Colonic mucosa (tissue), 4 donors: ENCODE results near the gene CENPK. TPM values are rescaled to one million over a fixed set of nuclear protein-coding genes. Genes with fewer than 3 reads are reported as not detected.
"Not testable (repeated sequence)": the region's sequence is repeated elsewhere in the genome, so short reads cannot be mapped to it uniquely, and the experiment has no call there.

Source experiments
- DNase-seq: peaks from one replicate; pipeline ENCODE4 v3.0.0-alpha.2; 2020
- H3K27ac ChIP-seq: fragments of 200-600 bp; one replicate; pipeline ENCODE4 v1.8.0; 2021
- H3K27me3 ChIP-seq: fragments of 200-600 bp; one replicate; pipeline ENCODE4 v1.8.0; 2021
- H3K36me3 ChIP-seq: fragments of 200-600 bp; one replicate; pipeline ENCODE4 v1.8.0; 2021
- H3K4me1 ChIP-seq: fragments of 200-600 bp; one replicate; pipeline ENCODE4 v1.8.0; 2021; ENCODE audit warnings: mild to moderate bottlenecking
- H3K4me3 ChIP-seq: fragments of 200-600 bp; one replicate; pipeline ENCODE4 v1.8.0; 2021
- H3K9ac ChIP-seq, 2 donors: one replicate each; pipeline ENCODE4 v1.7.0; 2013; ENCODE audit warnings: control low read depth in 2 of 2, low read depth in 2 of 2, low read length in 2 of 2
- H3K9me3 ChIP-seq: fragments of 200-600 bp; one replicate; pipeline ENCODE4 v1.8.0; 2021
- intact Hi-C: fragments of 100-400 bp; cut with DNase I; formaldehyde crosslinking; loops from one replicate; pipeline ENCODE4 v1.14.1; 2022
- total RNA-seq, 2 donors: library from RNA; stranded (reverse); fragmentation: NEBNext Ultra II Directional in 1 of 2; extraction: Animal tissue kit (Norgen Biotek cat#: 25700) in 1 of 2; gene quantifications; one replicate each; pipeline ENCODE4 v1.2.1, GENCODE V29; 2021
- TF ChIP-seq, protein P1 (sequence below): fragments of 200-600 bp; IDR thresholded peaks from one replicate; pipeline ENCODE4 v1.8.0; 2022; ENCODE audit warnings: antibody characterized with exemption, mild to moderate bottlenecking
- donor health status: healthy.
- donor health status: DM: no; HTN: no; CAD: no.
- donor health status: DM: no; HTN: no; CAD: no.

Gene CENPK
- 10 to 100 TPM; 10.4 to 31.4 TPM for total RNA-seq

DNA sequence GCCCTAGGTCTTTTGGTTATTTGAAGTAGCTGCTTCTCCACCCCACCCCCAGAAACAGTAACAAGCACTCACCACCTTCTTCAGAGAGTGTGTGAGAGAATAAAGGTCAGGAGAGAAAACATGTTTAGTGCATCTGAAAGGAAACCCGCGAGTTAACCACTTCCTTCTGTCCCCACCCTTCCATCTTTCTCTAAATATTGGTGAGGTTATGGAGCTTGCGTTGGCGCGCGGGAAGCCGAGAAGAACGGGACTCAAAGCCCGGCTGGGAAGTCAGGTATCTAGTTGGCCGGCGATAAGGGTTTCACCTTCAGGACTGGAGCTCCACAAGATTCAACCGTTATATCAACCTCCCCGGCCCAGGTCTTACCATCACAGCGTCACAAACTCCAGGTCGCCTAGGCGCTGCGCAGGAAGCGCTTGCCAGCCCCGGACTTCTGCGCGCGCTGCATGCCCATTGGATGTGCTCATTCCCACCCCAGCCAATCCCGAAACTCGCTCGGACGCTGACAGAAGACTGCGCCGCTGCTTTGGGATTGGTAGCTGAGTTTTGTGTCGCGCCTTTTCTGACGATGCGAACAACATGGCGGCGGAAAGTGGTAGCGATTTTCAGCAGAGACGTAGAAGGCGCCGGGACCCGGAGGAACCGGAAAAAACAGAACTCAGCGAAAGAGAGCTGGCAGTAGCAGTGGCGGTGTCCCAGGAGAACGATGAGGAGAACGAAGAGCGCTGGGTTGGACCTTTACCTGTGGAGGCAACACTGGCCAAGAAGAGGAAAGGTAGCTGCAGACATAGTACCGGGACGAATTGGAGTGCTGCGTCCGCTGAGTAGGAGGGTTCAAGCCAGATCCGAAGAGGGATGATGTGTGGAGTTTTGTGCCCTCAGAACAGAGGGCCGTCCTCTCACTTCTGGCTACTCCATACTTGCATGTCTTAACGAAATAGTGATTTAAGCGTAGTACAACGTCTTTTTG lies at the start of gene CENPK, which contains the start of gene PPWD1:
TSS of gene CENPK (minus strand) at position 438 of the 971 bp plus-strand sequence. CDS start 8,261 bp downstream, outside the sequence.
TSS of gene PPWD1 (plus strand) at position 566 of the 971 bp plus-strand sequence. CDS start at position 581, 15 bp downstream.
- DNase-seq: peak; percentile 96
- H3K9ac ChIP-seq: peak within 1 kb of the TSS; percentile 47 to 95
- intact Hi-C loops: loop anchor here (10.0 kb wide), 1 partner anchor 62 kb away; the partner anchor contains the start of genes SHLD3, TRAPPC13 and TRIM23
- no peaks in the 10 kb centered on the region for H3K9me3 ChIP-seq
- TF ChIP-seq, protein P1, sequence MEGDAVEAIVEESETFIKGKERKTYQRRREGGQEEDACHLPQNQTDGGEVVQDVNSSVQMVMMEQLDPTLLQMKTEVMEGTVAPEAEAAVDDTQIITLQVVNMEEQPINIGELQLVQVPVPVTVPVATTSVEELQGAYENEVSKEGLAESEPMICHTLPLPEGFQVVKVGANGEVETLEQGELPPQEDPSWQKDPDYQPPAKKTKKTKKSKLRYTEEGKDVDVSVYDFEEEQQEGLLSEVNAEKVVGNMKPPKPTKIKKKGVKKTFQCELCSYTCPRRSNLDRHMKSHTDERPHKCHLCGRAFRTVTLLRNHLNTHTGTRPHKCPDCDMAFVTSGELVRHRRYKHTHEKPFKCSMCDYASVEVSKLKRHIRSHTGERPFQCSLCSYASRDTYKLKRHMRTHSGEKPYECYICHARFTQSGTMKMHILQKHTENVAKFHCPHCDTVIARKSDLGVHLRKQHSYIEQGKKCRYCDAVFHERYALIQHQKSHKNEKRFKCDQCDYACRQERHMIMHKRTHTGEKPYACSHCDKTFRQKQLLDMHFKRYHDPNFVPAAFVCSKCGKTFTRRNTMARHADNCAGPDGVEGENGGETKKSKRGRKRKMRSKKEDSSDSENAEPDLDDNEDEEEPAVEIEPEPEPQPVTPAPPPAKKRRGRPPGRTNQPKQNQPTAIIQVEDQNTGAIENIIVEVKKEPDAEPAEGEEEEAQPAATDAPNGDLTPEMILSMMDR: no peak
- peaks cover 11% of the 10 kb centered on the region for H3K4me1 ChIP-seq
- H3K27ac ChIP-seq: peak within 1 kb of the TSS; percentile 91
- H3K36me3 ChIP-seq: no peaks in the 10 kb centered on the region
- peak within 1 kb of the TSS; percentile 82 for H3K4me3 ChIP-seq
- no peaks in the 10 kb centered on the region for H3K27me3 ChIP-seq

DNA sequence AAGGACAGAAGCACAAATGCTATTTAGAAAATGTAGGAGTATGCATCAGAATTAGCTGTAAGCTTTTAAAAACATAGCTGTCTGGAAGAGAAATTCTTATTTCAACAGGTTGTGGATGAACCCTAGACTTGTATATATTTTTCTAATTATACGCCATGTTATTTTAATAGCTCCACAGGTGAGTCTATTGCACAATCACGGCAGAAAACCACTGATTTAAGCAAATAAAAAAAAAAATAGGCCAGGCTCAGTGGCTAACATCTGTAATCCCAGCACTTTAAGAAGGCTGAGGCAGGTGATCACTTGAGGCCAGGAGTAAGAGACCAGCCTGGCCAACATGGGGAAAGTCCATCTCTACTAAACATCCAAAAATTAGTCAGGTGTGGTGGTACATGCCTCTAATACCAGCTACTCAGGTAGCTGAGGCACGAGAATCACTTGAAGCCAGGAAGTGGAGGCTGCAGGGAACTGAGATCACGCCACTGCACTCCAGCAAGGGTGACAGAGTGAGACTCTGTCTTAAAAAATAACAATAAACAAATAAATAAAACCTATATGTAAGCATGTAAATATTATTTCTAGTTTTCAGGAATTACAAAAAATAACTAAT lies 49.4 kb upstream of the CENPK start:
- Histone ChIP-seq H3K9ac (no peak overlapping the region), H3K36me3 (peaks cover 4% of the 10 kb centered on the region), H3K9me3 (no peaks in the 10 kb centered on the region), H3K4me1 (no peaks in the 10 kb centered on the region), H3K4me3 (no peak overlapping the region), H3K27me3 (no peaks in the 10 kb centered on the region), H3K27ac (no peak overlapping the region)
- no peak for DNase-seq
- intact Hi-C loops: no loop called here
- TF ChIP-seq, protein P1: no peak

- H3K27me3 ChIP-seq: no peaks in the 10 kb centered on the region
- no peaks in the 10 kb centered on the region for H3K4me1 ChIP-seq
- H3K9me3 ChIP-seq: no peaks in the 10 kb centered on the region
- H3K36me3 ChIP-seq: peaks cover 4% of the 10 kb centered on the region
- no peak for DNase-seq
- H3K27ac ChIP-seq: no peak overlapping the region
- TF ChIP-seq, protein P1: no peak
- H3K4me3 ChIP-seq: no peak overlapping the region
- intact Hi-C loops: no loop called here
- H3K9ac ChIP-seq: no peak overlapping the region
Measured at GRCh38 chr5:65611524-65611923, 48.6 kb upstream of the CENPK start.

GRCh38 chr5:65601761-65602160 lies 38.8 kb upstream of the CENPK start:
- H3K9me3 ChIP-seq, intact Hi-C loops, H3K4me3 ChIP-seq, H3K9ac ChIP-seq, H3K4me1 ChIP-seq, H3K36me3 ChIP-seq, DNase-seq, H3K27ac ChIP-seq, H3K27me3 ChIP-seq: not testable (repeated sequence)

DNA sequence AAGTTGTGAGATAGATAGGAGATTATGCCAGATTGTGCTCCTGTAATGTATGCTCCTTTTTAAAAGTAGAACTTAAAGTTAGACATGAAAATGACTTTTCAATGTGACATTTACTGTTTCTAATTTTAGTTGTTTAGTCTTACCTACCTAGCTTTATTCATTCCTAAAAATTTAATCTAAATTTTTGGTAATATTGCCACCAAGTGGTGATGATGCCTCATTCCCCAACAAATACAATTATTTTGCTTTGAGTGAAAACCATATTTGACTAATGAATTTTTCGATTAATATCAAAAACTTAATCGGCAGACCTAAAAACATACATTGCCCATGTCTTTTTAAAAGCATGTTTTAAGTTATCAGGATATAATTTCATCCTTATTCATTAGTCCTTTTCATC lies 25.7 kb upstream of the CENPK start:
- Histone ChIP-seq H3K4me3 (no peak overlapping the region), H3K36me3 (peaks cover 9% of the 10 kb centered on the region), H3K9ac (no peak overlapping the region), H3K27ac (no peak overlapping the region), H3K4me1 (no peaks in the 10 kb centered on the region), H3K27me3 (no peaks in the 10 kb centered on the region), H3K9me3 (no peaks in the 10 kb centered on the region)
- intact Hi-C loops: no loop called here
- DNase-seq: no peak
- TF ChIP-seq, protein P1: no peak
